GM10248 (cell line): ENCODE data around the gene GSDME.

Source experiments
- CTCF ChIA-PET: fragments of 300-600 bp; sonication (Branson Sonifier 250); formaldehyde crosslinking; extraction: SDS; loops from one replicate; lab custom pipeline; 2021; ENCODE audit warnings: antibody characterized with exemption; lab: Yijun Ruan, JAX
- POLR2A ChIA-PET: fragments of 350-650 bp; sonication (Branson Sonifier 250); formaldehyde crosslinking; extraction: SDS; loops from one replicate; lab custom pipeline; 2020; ENCODE audit warnings: antibody characterized with exemption; lab: Yijun Ruan, JAX
- DNase-seq: peaks from one replicate; pipeline ENCODE4 v3.0.0; 2012; ENCODE audit errors: extremely low spot score
- CTCF ChIP-seq: IDR thresholded peaks from 2 replicates; pipeline ENCODE4 v1.5.1; 2012; ENCODE audit warnings: mild to moderate bottlenecking, low read depth; ENCODE audit errors: extremely low read depth, missing control alignments, control extremely low read depth

The GSDME gene

GRCh38 chr7:24670782-24671181, 86.5 kb downstream of the GSDME start:
- CTCF ChIA-PET, result interaction anchor here (1.2 to 3.8 kb wide), 5 partner anchors 11 to 381 kb away, joined by 3 to 24 read pairs (median 5); no protein-coding TSS in a partner anchor
- POLR2A ChIA-PET, result no interaction called here
- DNase-seq, result no peak
- no peak for TF ChIP-seq CTCF

GRCh38 chr7:24669971-24670591, 87.2 kb downstream of the GSDME start:
- no peak for DNase-seq
- TF ChIP-seq CTCF, result no peak
- POLR2A ChIA-PET, result no interaction called here
- CTCF ChIA-PET, result interaction anchor here (1.1 to 3.8 kb wide), 7 partner anchors 9 to 731 kb away, joined by 3 to 24 read pairs (median 4); no protein-coding TSS in a partner anchor

- DNase-seq, result no peak
- ChIA-PET CTCF (interaction anchor here (0.6 to 5.8 kb wide), 11 partner anchors 10 to 730 kb away, joined by 3 to 31 read pairs (median 4); no protein-coding TSS in a partner anchor), POLR2A (no interaction called here)
- no peak for TF ChIP-seq CTCF
These were observed 88.2 kb downstream of the GSDME start for GRCh38 chr7:24668927-24669635.

GRCh38 chr7:24665564-24666294, 91.5 kb downstream of the GSDME start:
- peak; percentile 36 for DNase-seq
- ChIA-PET POLR2A (no interaction called here), CTCF (interaction anchor here (0.5 to 5.8 kb wide), 35 partner anchors 8 to 1066 kb away, joined by 3 to 52 read pairs (median 3); partner anchors contain the start of gene PALS2)
- TF ChIP-seq CTCF, result peak; percentile 70

- no peak for TF ChIP-seq CTCF
- ChIA-PET CTCF (interaction anchor here (1.2 kb wide), 1 partner anchor 57 kb away, joined by 3 read pairs; no protein-coding TSS in a partner anchor), POLR2A (no interaction called here)
- DNase-seq, result no peak
These were observed 96.7 kb downstream of the GSDME start for GRCh38 chr7:24660546-24660945.

GRCh38 chr7:24659505-24659904, 97.8 kb downstream of the GSDME start:
- DNase-seq, result peak; percentile 31
- POLR2A ChIA-PET, result interaction anchor here (0.6 kb wide), 1 partner anchor 1381 kb away, joined by 3 read pairs; no protein-coding TSS in a partner anchor
- no peak for TF ChIP-seq CTCF
- CTCF ChIA-PET, result interaction anchor here (0.8 to 1.6 kb wide), 8 partner anchors 11 to 268 kb away, joined by 3 to 7 read pairs (median 3); no protein-coding TSS in a partner anchor
